Keratinocyte (primary cell): ENCODE data around the gene BMPER.

ENCODE experiments used
- CTCF ChIP-seq, 3 experiments: IDR thresholded peaks in 1 of 3; conservative IDR thresholded peaks in 1 of 3; optimal IDR thresholded peaks in 1 of 3; 2 replicates in 2 of 3; 3 replicates in 1 of 3; pipeline versions ENCODE3 to v1.5.1; 2011; ENCODE audit warnings: low read length in 3 of 3, mild to moderate bottlenecking in 3 of 3, moderate library complexity in 2 of 3, control low read depth in 1 of 3, inconsistent platforms in 1 of 3; ENCODE audit not compliant: insufficient read depth in 2 of 3; ENCODE audit errors: extremely low read depth in 1 of 3
- EZH2 ChIP-seq: IDR thresholded peaks from one replicate; pipeline ENCODE4 v1.6.1; 2012; ENCODE audit warnings: inconsistent platforms, mild to moderate bottlenecking, low read length, moderate library complexity

GRCh38 chr7:34086064-34086463, 180.7 kb downstream of the BMPER start:
- no peak for TF ChIP-seq CTCF (optimal IDR thresholded peaks at IDR 0.05 in 1 of 3, IDR thresholded peaks at IDR 0.05 in 1 of 3, conservative IDR thresholded peaks at IDR 0.05 in 1 of 3; ENCODE audit: extremely low read depth in 1 of 3, insufficient read depth in 2 of 3, low read length in 3 of 3)
- no peak for TF ChIP-seq EZH2
